A549 treated with AZD2906 at 1 μM for 4 hours (cell line): Measurements from ENCODE around the gene IER5L. TPM values are rescaled to one million over a fixed set of nuclear protein-coding genes. Genes with fewer than 3 reads are reported as not detected.

Experiments
- total RNA-seq: library from RNA; stranded (reverse); fragments of 200-300 nt; extraction: Qiagen RNA extraction; gene quantifications from 5 replicates; pipeline ENCODE4 v1.2.3, GENCODE V29; 2022

Gene IER5L
- 19.5 to 45.1 TPM (median 41.1 TPM) in 5 replicates for total RNA-seq

GRCh38 chr9:129177791-129178567 is at the start of gene IER5L:
Gene IER5L, minus strand, starts transcription at chr9:129178261. Its CDS starts 209 bp downstream, at chr9:129178052.

Other genes starting within 250 kb of the IER5L start
- gene DOLK, start 230.7 kb downstream of the IER5L start, total RNA-seq = 36.8 to 41.3 TPM (median 40.6 TPM) in 5 replicates
- gene NUP188, start 230.6 kb downstream of the IER5L start, total RNA-seq = 37.8 to 45.1 TPM (median 42.4 TPM) in 5 replicates
- 36.8 to 53.7 TPM (median 48.5 TPM) in 5 replicates for gene SH3GLB2, start 149.9 kb downstream of the IER5L start, total RNA-seq
- gene MIGA2, start 141.6 kb downstream of the IER5L start, total RNA-seq = 13.1 to 17.7 TPM (median 14.9 TPM) in 5 replicates
- 17.8 to 20.7 TPM (median 19.3 TPM) in 5 replicates for gene DOLPP1, start 97.2 kb downstream of the IER5L start, total RNA-seq
- 24.9 to 30.3 TPM (median 29.8 TPM) in 5 replicates for gene CRAT, start 67.5 kb downstream of the IER5L start, total RNA-seq
- 120 to 136 TPM (median 128 TPM) in 5 replicates for gene PTPA, start 66.8 kb downstream of the IER5L start, total RNA-seq